RWPE2 (cell line): ENCODE measurements around the gene DSTN.

Experiments used
- ATAC-seq: fragments of 200-7000 bp; cut with Tn5 transposase; 3 replicates; pipeline ENCODE4 v1.9.1; 2021; ENCODE audit warnings: low read depth
- DNase-seq: peaks from one replicate; pipeline ENCODE4 v3.0.0-alpha.2; 2020; ENCODE audit warnings: low spot score
- H3K27ac ChIP-seq: fragments of 450-650 bp; 2 replicates; pipeline ENCODE4 v1.5.1; 2017; ENCODE audit warnings: mild to moderate bottlenecking; ENCODE audit not compliant: poor library complexity, severe bottlenecking
- H3K27me3 ChIP-seq: fragments of 250-450 bp; sonication (Bioruptor Pico); 2 replicates; pipeline ENCODE4 v1.5.1; 2021; ENCODE audit warnings: mild to moderate bottlenecking, moderate library complexity; ENCODE audit not compliant: insufficient read depth, poor library complexity, severe bottlenecking
- H3K36me3 ChIP-seq: fragments of 250-450 bp; sonication (Bioruptor Pico); 2 replicates; pipeline ENCODE4 v1.5.1; 2020; ENCODE audit warnings: low read depth, mild to moderate bottlenecking, moderate library complexity
- H3K4me1 ChIP-seq: fragments of 250-450 bp; sonication (Bioruptor Pico); 2 replicates; pipeline ENCODE4 v1.5.1; 2021; ENCODE audit warnings: mild to moderate bottlenecking, moderate library complexity; ENCODE audit not compliant: insufficient read depth, poor library complexity, severe bottlenecking
- H3K4me3 ChIP-seq: fragments of 250-450 bp; sonication (Bioruptor Pico); 2 replicates; pipeline ENCODE4 v1.5.1; 2021; ENCODE audit warnings: mild to moderate bottlenecking, moderate library complexity; ENCODE audit not compliant: severe bottlenecking
- H3K9me3 ChIP-seq: fragments of 250-450 bp; sonication (Bioruptor Pico); 2 replicates; pipeline ENCODE4 v1.5.1; 2021; ENCODE audit warnings: mild to moderate bottlenecking, moderate library complexity; ENCODE audit not compliant: severe bottlenecking
- TF ChIP-seq, protein P1 (sequence below): fragments of 450-650 bp; IDR thresholded peaks from one replicate; pipeline ENCODE4 v1.5.1; 2017; ENCODE audit warnings: mild to moderate bottlenecking, moderate library complexity; ENCODE audit not compliant: poor library complexity, severe bottlenecking

Gene DSTN

GRCh38 chr20:17640146-17640874 is 70.4 kb downstream of the DSTN start:
- H3K4me3 ChIP-seq, result no peak overlapping the region
- no peaks in the 10 kb centered on the region for H3K9me3 ChIP-seq
- DNase-seq, result no peak
- H3K27ac ChIP-seq, result no peak overlapping the region
- no peaks in the 10 kb centered on the region for H3K27me3 ChIP-seq
- TF ChIP-seq, protein P1, sequence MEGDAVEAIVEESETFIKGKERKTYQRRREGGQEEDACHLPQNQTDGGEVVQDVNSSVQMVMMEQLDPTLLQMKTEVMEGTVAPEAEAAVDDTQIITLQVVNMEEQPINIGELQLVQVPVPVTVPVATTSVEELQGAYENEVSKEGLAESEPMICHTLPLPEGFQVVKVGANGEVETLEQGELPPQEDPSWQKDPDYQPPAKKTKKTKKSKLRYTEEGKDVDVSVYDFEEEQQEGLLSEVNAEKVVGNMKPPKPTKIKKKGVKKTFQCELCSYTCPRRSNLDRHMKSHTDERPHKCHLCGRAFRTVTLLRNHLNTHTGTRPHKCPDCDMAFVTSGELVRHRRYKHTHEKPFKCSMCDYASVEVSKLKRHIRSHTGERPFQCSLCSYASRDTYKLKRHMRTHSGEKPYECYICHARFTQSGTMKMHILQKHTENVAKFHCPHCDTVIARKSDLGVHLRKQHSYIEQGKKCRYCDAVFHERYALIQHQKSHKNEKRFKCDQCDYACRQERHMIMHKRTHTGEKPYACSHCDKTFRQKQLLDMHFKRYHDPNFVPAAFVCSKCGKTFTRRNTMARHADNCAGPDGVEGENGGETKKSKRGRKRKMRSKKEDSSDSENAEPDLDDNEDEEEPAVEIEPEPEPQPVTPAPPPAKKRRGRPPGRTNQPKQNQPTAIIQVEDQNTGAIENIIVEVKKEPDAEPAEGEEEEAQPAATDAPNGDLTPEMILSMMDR, result no peak
- H3K36me3 ChIP-seq, result peaks cover 74% of the 10 kb centered on the region
- ATAC-seq, result no peak
- no peaks in the 10 kb centered on the region for H3K4me1 ChIP-seq

DNA sequence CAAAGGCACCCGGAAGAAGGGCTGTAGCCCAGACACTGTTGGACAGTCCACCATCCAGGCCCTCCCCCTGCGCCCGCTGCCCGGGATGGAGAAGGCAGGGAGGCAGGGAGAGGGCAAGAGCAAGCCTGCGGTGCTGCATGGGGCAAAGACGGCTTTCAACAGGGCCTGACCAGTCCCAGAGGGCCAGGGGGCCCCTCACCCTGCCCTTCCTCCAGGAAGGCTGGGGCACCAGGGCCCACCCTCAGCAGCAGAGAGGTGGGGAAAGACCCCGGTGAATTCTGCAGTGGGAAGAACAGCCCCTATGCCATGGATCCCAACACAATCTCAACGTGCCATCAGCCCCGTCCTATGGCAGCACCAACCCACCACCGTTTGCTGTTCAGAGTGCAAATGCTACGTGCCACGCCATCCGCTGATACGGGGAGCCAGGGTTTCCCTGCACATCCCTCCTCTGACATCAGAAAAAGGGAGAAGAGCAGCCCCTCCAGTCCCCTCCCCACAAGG is 71.1 kb downstream of the DSTN start:
- Histone ChIP-seq H3K36me3 (peaks cover 73% of the 10 kb centered on the region), H3K9me3 (no peaks in the 10 kb centered on the region), H3K27me3 (no peaks in the 10 kb centered on the region), H3K4me3 (no peak overlapping the region), H3K27ac (no peak overlapping the region), H3K4me1 (no peaks in the 10 kb centered on the region)
- TF ChIP-seq, protein P1, result no peak
- DNase-seq (no peak), ATAC-seq (no peak)

DNA sequence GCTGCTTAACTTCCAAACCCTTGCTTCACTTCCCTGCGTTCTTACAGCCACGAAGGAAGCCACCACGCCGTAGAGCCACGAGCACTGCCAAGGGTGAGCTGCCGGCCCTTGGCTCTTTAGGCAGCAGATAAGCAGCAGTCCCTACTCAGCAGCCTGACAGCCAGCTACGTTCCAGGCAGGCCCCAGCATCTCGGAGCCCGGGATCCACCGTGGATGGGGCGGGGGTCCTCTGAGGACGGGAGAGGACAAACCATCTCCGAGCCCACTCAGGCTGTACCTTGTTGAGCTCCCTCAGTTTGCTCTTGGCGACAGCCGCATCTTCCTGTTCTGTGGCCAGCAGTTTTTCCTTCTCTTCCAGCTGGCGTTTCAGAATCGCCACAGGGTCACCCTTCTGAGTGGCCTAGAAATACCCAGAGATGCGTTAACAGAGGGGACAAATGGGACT is 71.7 kb downstream of the DSTN start:
- TF ChIP-seq, protein P1, result no peak
- no peak overlapping the region for H3K27ac ChIP-seq
- no peaks in the 10 kb centered on the region for H3K9me3 ChIP-seq
- peaks cover 67% of the 10 kb centered on the region for H3K36me3 ChIP-seq
- DNase-seq (no peak), ATAC-seq (no peak)
- H3K27me3 ChIP-seq, result no peaks in the 10 kb centered on the region
- no peaks in the 10 kb centered on the region for H3K4me1 ChIP-seq
- H3K4me3 ChIP-seq, result no peak overlapping the region

- H3K4me3 ChIP-seq, result no peak overlapping the region
- H3K9me3 ChIP-seq, result no peaks in the 10 kb centered on the region
- peaks cover 62% of the 10 kb centered on the region for H3K36me3 ChIP-seq
- no peak overlapping the region for H3K27ac ChIP-seq
- no peaks in the 10 kb centered on the region for H3K4me1 ChIP-seq
- ATAC-seq (no peak), DNase-seq (no peak)
- TF ChIP-seq, protein P1, result no peak
- no peaks in the 10 kb centered on the region for H3K27me3 ChIP-seq
These were observed 72.1 kb downstream of the DSTN start for GRCh38 chr20:17641993-17642392.
